Activated CD8-positive, alpha-beta memory T cell treated with anti-CD3 and anti-CD28 coated beads, Interleukin-2, amount 50 U/mL, for 24 hours (primary cell): ENCODE results near the gene ZMYND11.
"Not testable (repeated sequence)": the region's sequence is repeated elsewhere in the genome, so short reads cannot be mapped to it uniquely, and the experiment has no call there.

ENCODE experiments used
- DNase-seq: peaks from one replicate; pipeline ENCODE4 v3.0.0-alpha.2; 2020; ENCODE audit errors: extremely low read depth

ZMYND11 gene

GRCh38 chr10:244227-244626, 109.0 kb downstream of the ZMYND11 start:
- DNase-seq = no peak

- no peak for DNase-seq
Observed at GRCh38 chr10:246431-246830, 111.2 kb downstream of the ZMYND11 start.

GRCh38 chr10:247480-247879, 112.2 kb downstream of the ZMYND11 start:
- no peak for DNase-seq

GRCh38 chr10:248307-248706, 113.1 kb downstream of the ZMYND11 start:
- no peak for DNase-seq

- DNase-seq = no peak
Observed at GRCh38 chr10:251982-252582, 116.8 kb downstream of the ZMYND11 start.

- DNase-seq = no peak
Observed at GRCh38 chr10:260819-261429, 125.7 kb downstream of the ZMYND11 start.

- DNase-seq = not testable (repeated sequence)
Observed at GRCh38 chr10:264160-265073, 129.2 kb downstream of the ZMYND11 start.

- DNase-seq = not testable (repeated sequence)
Observed at GRCh38 chr10:265074-265440, 129.8 kb downstream of the ZMYND11 start.

GRCh38 chr10:265816-266588, 130.7 kb downstream of the ZMYND11 start:
- not testable (repeated sequence) for DNase-seq

- no peak for DNase-seq
Observed at GRCh38 chr10:266974-267425, 131.7 kb downstream of the ZMYND11 start.

GRCh38 chr10:267705-268104, 132.4 kb downstream of the ZMYND11 start:
- no peak for DNase-seq

GRCh38 chr10:269440-270074, 134.3 kb downstream of the ZMYND11 start:
- DNase-seq = no peak

GRCh38 chr10:271201-271600, 135.9 kb downstream of the ZMYND11 start:
- DNase-seq = no peak

- DNase-seq = no peak
Observed at GRCh38 chr10:271722-272121, 136.5 kb downstream of the ZMYND11 start.

- no peak for DNase-seq
Observed at GRCh38 chr10:273088-273487, 137.8 kb downstream of the ZMYND11 start.

- DNase-seq = no peak
Observed at GRCh38 chr10:274866-275265, 139.6 kb downstream of the ZMYND11 start.

- DNase-seq = no peak
Observed at GRCh38 chr10:275680-276079, 140.4 kb downstream of the ZMYND11 start.

GRCh38 chr10:277963-278362, 142.7 kb downstream of the ZMYND11 start:
- DNase-seq = no peak

GRCh38 chr10:278707-279106, 143.5 kb downstream of the ZMYND11 start:
- no peak for DNase-seq

- DNase-seq = no peak
Observed at GRCh38 chr10:279232-279631, 144.0 kb downstream of the ZMYND11 start.

- DNase-seq = no peak
Observed at GRCh38 chr10:279655-280054, 144.4 kb downstream of the ZMYND11 start.
